Activated T-helper 2 cell treated with anti-CD3 and anti-CD28 coated beads, Interferon-gamma antibody, Interleukin-2, Interleukin-4, amounts not matched to agents 10 μg/mL and 5 μg/mL and 100 μg/mL, durations not matched to agents 14 hours and 24 hours and 36 hours (primary cell): ENCODE measurements around the gene STAT5B. TPM values are rescaled to one million over a fixed set of nuclear protein-coding genes. Genes with fewer than 3 reads are reported as not detected.
"Not testable (repeated sequence)": the region's sequence is repeated elsewhere in the genome, so short reads cannot be mapped to it uniquely, and the experiment has no call there.

Experiments used
- DNase-seq: peaks from one replicate; pipeline ENCODE4 v3.0.0; 2021; ENCODE audit warnings: low spot score
- H3K27ac Mint-ChIP-seq: one replicate; pipeline ENCODE4 v1.8.0; 2021; ENCODE audit warnings: mixed read lengths
- H3K27me3 Mint-ChIP-seq: one replicate; pipeline ENCODE4 v1.8.0; 2021; ENCODE audit warnings: low read depth, mixed read lengths
- H3K36me3 Mint-ChIP-seq: one replicate; pipeline ENCODE4 v1.8.0; 2021; ENCODE audit warnings: low read depth, mixed read lengths
- H3K4me1 Mint-ChIP-seq: one replicate; pipeline ENCODE4 v1.8.0; 2021; ENCODE audit warnings: low read depth, mixed read lengths
- H3K4me3 Mint-ChIP-seq: one replicate; pipeline ENCODE4 v1.8.0; 2021; ENCODE audit warnings: low read depth, mild to moderate bottlenecking, moderate library complexity, mixed read lengths
- H3K9me3 Mint-ChIP-seq: one replicate; pipeline ENCODE4 v1.8.0; 2021; ENCODE audit warnings: mixed read lengths
- intact Hi-C: fragments of 100-400 bp; cut with micrococcal nuclease; formaldehyde crosslinking; loops from one replicate; pipeline ENCODE4 v1.15.1; 2023
- total RNA-seq: library from RNA; stranded (reverse); gene quantifications from 2 replicates; pipeline ENCODE4 v1.2.3, GENCODE V29; 2022

STAT5B gene
- 162 and 164 TPM in 2 replicates for total RNA-seq

DNA sequence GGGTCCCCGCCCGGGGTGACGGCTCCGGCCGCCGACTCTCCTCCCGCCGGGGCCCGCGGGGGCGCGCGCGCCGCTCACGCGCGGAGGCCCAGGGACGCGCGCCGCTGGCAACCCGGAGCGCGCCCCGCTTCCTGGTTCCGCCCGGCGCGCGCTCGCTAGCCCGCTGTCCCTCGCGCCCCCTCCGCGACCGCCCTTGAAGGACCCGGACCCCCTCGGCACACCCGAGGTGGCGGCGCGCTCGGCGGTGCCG lies at the start of gene STAT5B:
TSS of gene STAT5B (minus strand) at position 33 of the 250 bp plus-strand sequence. CDS start 44,264 bp downstream, outside the sequence.
- peaks cover 39% of the 10 kb centered on the region for H3K4me1 Mint-ChIP-seq

DNA sequence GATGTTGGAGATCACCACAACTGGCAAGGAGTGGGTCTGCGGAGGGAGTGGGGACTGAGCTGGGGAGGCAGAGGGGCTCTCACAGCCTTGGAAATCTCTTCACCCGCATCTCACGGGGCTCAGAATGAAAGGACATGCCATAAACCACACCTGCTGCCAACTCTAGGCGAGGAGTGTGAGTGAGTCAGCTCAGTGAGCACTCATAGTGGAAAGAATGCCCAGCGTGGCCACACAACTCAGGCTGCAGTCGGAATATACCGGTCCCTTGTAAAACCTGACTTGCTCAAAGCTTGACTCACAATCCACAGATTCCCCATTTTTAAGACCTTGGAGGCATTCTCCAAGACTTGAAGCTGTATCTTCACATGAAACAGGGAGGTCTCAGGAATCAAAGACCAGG lies 48.8 kb upstream of the STAT5B start:
- H3K9me3 Mint-ChIP-seq = no peaks in the 10 kb centered on the region
- DNase-seq = no peak
- peaks cover 27% of the 10 kb centered on the region for H3K4me1 Mint-ChIP-seq
- H3K4me3 Mint-ChIP-seq = no peak overlapping the region
- H3K27ac Mint-ChIP-seq = peak overlapping the region; percentile 17
- peaks cover 81% of the 10 kb centered on the region for H3K36me3 Mint-ChIP-seq
- H3K27me3 Mint-ChIP-seq = no peaks in the 10 kb centered on the region
- intact Hi-C loops = no loop called here

More for the DNA sequence above, at the start of gene STAT5B:
- Mint-ChIP-seq H3K27me3 (no peaks in the 10 kb centered on the region), H3K4me3 (peak within 1 kb of the TSS; percentile 94), H3K9me3 (no peaks in the 10 kb centered on the region), H3K27ac (peak within 1 kb of the TSS; percentile 93), H3K36me3 (peaks cover 45% of the 10 kb centered on the region)
- peak; percentile 71 for DNase-seq
- intact Hi-C loops = loop anchor here (2.0 kb wide), 1 partner anchor 255 kb away; the partner anchor contains the start of gene NKIRAS2

DNA sequence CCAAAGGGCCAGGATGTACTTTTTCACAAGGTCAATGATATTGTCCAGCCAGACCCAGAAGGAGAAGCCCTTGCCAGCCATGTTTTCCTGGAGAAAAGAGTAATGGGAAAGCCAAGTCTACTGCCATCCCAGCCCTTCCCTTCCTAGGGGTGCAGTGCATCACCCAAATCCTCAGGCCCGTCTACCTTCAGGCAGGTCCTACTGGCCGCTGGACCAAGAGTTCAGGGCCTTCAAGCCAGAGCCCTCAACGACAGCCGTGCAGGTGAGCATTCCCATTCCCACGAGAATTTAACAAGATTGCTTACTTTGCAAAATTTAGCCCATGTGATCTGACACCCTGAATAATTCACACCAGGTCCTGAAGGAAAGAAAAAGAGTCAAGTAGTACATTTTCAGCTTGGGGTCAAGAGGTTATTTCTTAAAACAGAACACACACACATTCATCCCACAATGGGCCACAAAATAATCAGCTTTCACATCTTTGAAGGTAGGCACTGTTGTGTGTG lies 47.1 kb upstream of the STAT5B start:
- Mint-ChIP-seq H3K9me3 (no peaks in the 10 kb centered on the region), H3K4me1 (peaks cover 34% of the 10 kb centered on the region), H3K36me3 (peaks cover 79% of the 10 kb centered on the region), H3K27ac (no peak overlapping the region), H3K27me3 (no peaks in the 10 kb centered on the region), H3K4me3 (no peak overlapping the region)
- intact Hi-C loops = loop anchor here (2.0 to 5.0 kb wide), 2 partner anchors 13 to 64 kb away; partner anchors contain the start of gene STAT3
- DNase-seq = no peak

DNA sequence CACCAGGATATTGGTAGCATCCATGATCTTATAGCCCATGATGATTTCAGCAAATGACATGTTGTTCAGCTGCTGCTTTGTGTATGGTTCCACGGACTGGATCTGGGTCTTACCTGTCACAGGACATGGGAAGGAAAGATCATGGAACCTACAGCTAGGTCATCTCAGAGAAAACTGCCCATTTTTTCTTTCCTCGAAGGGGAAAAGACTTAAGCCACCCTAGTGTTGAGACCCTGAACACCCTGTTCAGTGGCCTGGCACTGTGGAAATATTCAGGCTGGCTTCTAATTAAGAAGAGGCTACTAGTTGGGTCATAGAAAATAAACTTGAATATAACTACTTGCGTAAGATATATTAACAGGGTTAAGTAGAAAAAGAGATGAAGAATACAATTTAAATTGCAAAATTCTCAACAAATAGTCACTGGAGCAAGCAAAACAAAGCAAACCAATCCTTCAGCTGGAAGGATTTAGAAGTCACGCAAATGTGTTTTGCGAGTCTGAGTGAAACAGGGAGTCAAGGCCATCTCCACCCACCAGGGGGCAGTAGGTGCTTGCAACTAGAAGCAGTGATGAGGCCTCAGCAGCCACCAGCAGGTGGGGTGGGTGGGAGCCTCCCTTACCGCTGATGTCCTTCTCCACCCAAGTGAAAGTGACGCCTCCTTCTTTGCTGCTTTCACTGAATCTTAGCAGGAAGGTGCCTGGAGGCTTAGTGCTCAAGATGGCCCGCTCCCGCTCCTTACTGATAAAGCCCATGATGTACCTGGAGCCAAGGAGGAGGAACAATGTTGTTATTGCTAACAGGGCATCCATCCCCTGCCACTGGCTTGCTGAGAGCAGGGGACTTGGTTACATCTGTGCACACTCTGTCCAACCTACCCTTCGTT lies 46.4 kb upstream of the STAT5B start:
- Mint-ChIP-seq H3K4me3 (no peak overlapping the region), H3K27ac (no peak overlapping the region), H3K4me1 (peaks cover 34% of the 10 kb centered on the region), H3K27me3 (no peaks in the 10 kb centered on the region), H3K36me3 (peaks cover 85% of the 10 kb centered on the region), H3K9me3 (no peaks in the 10 kb centered on the region)
- intact Hi-C loops = loop anchor here (1.0 to 5.0 kb wide), 3 partner anchors 14 to 84 kb away; partner anchors contain the start of gene STAT3
- DNase-seq = peak; percentile 88

DNA sequence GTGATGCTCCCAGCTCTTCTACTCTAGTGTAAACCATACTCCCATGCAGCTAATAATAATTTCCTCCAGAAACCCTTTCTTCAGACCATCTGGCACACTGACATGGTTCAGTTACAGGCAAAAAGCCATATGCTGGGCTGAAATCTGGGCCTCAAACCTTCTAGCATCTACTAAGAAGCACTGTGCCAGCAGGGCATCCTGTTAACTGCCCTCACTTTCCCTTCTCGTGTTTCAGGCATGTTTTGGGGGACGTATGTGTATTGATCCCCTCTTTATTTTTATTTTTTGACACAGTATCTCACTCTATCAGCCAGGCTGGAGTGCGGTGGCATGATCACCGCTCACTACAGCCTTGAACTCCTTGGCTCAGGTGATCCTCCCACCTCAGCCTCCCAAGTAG lies 45.4 kb upstream of the STAT5B start:
- peaks cover 85% of the 10 kb centered on the region for H3K36me3 Mint-ChIP-seq
- no peak overlapping the region for H3K4me3 Mint-ChIP-seq
- no peak overlapping the region for H3K27ac Mint-ChIP-seq
- DNase-seq = no peak
- intact Hi-C loops = loop anchor here (5.0 kb wide), 1 partner anchor 66 kb away; the partner anchor contains the start of gene STAT3
- H3K9me3 Mint-ChIP-seq = no peaks in the 10 kb centered on the region
- H3K4me1 Mint-ChIP-seq = peaks cover 42% of the 10 kb centered on the region
- H3K27me3 Mint-ChIP-seq = no peaks in the 10 kb centered on the region

DNA sequence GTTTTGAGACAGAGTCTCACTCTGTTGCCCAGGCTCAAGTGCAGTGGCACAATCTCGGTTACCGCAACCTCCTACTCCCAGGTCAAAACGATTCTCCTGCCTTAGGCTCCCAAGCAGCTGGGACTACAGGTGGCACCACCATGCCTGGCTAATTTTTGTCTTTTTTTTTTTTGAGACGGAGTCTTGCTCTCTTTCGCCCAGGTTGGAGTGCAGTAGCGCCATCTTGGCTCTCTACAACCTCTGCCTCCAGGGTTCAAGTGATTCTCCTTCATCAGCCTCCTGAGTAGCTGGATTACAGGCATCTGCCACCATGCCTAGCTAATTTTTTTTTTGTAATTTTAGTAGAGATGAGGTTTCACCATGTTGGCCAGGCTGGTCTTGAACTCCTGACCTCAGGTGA lies 41.8 kb upstream of the STAT5B start:
- H3K9me3 Mint-ChIP-seq, H3K27me3 Mint-ChIP-seq, H3K27ac Mint-ChIP-seq, DNase-seq, H3K4me3 Mint-ChIP-seq: not testable (repeated sequence)
- Mint-ChIP-seq H3K36me3 (peaks cover 91% of the 10 kb centered on the region), H3K4me1 (peaks cover 56% of the 10 kb centered on the region)
- intact Hi-C loops = loop anchor here (10.0 kb wide), 1 partner anchor 207 kb away; no protein-coding TSS in a partner anchor

DNA sequence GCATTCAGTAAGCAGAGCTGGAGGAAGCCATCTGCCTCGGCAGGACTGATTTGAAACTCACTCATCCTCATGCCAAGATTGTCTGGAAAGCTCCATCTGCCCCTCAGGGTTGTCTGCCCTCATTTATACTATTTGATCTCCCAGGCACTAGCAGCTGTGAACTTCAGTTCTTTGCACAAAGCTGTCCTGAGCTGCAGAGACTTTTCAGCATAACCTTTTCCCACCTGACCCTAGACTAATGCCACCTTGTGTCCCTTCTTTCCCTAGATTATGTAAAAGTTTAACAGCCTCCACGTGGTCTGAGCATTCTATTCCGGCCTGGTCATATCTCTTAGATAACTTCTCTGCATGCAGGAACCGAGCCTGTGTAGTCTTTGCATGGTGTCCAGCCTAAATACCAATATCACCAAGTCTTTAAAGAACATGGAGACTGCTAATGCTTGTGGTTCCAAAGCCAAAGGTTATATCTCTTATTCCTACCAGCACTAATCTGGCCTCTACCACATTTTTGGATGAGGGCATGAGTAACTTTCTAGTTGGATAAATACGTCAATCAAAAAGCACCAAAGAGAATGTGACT lies 41.2 kb upstream of the STAT5B start:
- Mint-ChIP-seq H3K9me3 (no peaks in the 10 kb centered on the region), H3K36me3 (peaks cover 89% of the 10 kb centered on the region), H3K27ac (no peak overlapping the region), H3K4me3 (no peak overlapping the region), H3K27me3 (no peaks in the 10 kb centered on the region), H3K4me1 (peaks cover 52% of the 10 kb centered on the region)
- intact Hi-C loops = loop anchor here (10.0 kb wide), 1 partner anchor 207 kb away; no protein-coding TSS in a partner anchor
- DNase-seq = no peak

DNA sequence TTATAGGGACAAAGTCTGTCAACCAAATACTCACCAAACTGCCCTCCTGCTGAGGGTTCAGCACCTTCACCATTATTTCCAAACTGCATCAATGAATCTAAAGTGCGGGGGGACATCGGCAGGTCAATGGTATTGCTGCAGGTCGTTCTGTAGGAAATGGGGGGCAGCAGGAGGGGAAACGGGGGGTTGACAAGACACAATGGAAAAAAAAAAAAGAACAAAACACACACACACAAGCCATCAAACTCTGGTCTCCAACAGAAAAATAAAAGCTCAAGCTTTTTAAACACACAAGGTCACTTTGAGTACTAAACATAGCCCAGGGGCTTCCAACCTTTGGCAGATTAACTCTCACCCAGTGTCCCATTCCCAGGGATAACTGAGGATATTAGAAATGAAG lies 40.6 kb upstream of the STAT5B start:
- intact Hi-C loops = loop anchor here (10.0 kb wide), 1 partner anchor 208 kb away; no protein-coding TSS in a partner anchor
- DNase-seq = no peak
- Mint-ChIP-seq H3K9me3 (no peaks in the 10 kb centered on the region), H3K4me3 (no peak overlapping the region), H3K36me3 (peaks cover 87% of the 10 kb centered on the region), H3K27me3 (no peaks in the 10 kb centered on the region), H3K27ac (peak overlapping the region; percentile 45), H3K4me1 (peaks cover 52% of the 10 kb centered on the region)

DNA sequence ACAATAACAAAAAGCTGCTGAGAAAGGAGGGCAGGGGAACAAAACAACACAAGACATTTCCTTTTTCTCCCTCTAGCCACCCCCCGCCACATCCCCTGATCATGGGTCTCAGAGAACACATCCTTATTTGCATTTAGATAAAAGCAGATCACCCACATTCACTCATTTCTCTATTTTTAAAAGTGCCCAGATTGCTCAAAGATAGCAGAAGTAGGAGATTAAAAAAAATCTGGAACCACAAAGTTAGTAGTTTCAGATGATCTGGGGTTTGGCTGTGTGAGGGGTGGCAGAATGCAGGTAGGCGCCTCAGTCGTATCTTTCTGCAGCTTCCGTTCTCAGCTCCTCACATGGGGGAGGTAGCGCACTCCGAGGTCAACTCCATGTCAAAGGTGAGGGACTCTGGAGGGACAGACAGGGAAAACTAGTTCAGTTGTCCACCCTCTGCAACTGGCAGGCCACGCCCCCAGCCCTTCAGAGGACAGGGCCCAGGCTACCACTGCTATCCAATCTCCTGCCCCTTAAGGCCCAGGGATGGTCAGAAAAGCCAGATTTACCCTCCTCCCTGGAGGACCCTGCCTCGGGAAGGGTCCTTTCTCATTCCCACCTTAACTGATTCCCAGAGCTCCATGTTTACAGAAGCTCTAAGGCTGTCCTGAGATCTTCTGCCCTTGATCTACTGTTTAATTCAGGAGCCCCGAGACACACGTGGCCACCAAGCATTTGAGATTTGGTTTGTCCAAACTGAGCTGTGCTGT lies 39.4 kb upstream of the STAT5B start:
- intact Hi-C loops = loop anchor here (10.0 kb wide), 1 partner anchor 209 kb away; no protein-coding TSS in a partner anchor
- H3K9me3 Mint-ChIP-seq = no peaks in the 10 kb centered on the region
- no peaks in the 10 kb centered on the region for H3K27me3 Mint-ChIP-seq
- H3K27ac Mint-ChIP-seq = peak overlapping the region; percentile 24
- peaks cover 88% of the 10 kb centered on the region for H3K36me3 Mint-ChIP-seq
- H3K4me1 Mint-ChIP-seq = peaks cover 58% of the 10 kb centered on the region
- H3K4me3 Mint-ChIP-seq = no peak overlapping the region
- DNase-seq = no peak

DNA sequence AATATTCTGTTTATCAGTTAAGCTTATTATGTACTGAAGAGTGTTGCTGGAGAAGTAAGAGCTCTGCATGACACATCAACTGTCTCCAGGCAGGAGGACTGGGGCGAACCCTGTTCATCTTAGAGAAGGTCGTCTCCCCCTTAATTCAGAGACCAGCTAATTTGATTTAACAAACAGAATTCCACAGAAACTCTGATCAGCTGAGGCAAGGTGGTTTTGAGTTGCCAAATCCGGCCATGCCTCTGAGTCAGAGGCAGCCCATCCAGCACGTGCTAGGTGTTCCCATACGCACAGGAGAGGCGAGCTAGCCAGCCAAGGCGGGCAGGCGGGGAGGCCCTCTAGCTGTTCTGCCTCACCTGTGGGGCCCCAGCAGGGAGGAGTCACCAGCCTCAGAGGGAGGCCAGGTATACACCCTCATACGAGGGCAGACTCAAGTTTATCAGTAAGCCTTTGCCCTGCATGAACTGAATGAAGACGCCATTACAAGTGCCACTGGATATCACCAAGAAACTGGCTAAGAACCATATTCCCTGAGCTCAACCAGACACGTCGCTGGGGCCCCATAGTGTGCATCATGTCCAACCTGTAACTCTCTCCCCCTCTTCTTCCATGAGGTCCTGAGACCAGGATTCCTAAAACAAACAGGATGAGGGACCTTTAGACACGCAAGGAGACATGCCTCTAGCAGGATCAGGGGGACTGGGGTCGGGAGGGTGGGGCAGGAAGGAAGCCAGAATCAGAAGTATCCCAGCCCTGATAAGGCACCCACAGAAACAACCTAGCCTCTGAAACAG lies 37.8 kb upstream of the STAT5B start:
- Mint-ChIP-seq H3K27ac (peak overlapping the region; percentile 60), H3K27me3 (no peaks in the 10 kb centered on the region), H3K36me3 (peaks cover 89% of the 10 kb centered on the region), H3K4me3 (no peak overlapping the region), H3K4me1 (peaks cover 57% of the 10 kb centered on the region), H3K9me3 (no peaks in the 10 kb centered on the region)
- intact Hi-C loops = loop anchor here (2.0 to 10.0 kb wide), 2 partner anchors 93 to 211 kb away; no protein-coding TSS in a partner anchor
- DNase-seq = no peak

DNA sequence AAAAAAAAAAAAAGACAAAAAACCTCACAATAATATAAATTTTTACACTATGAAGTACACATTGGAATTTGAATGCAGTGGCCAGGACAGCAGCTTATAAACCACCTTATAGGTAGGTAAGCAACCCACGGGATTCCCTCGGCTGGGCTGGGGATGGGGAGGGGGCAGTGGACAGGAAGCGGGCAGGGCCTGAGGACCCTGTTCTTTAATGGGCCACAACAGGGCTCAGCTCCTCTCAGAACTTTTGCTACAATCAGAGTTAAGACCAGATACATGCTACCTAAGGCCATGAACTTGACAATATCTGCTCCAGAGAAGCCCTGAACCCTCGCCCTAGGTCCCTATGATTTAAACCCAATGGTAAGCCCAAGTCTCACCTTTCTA lies 37.2 kb upstream of the STAT5B start:
- Mint-ChIP-seq H3K36me3 (peaks cover 89% of the 10 kb centered on the region), H3K4me1 (peaks cover 60% of the 10 kb centered on the region), H3K9me3 (no peaks in the 10 kb centered on the region), H3K27me3 (no peaks in the 10 kb centered on the region), H3K4me3 (no peak overlapping the region), H3K27ac (peak overlapping the region; percentile 60)
- intact Hi-C loops = loop anchor here (2.0 to 10.0 kb wide), 2 partner anchors 93 to 211 kb away; no protein-coding TSS in a partner anchor
- DNase-seq = no peak
